Body of pancreas (tissue), 4 donors: ENCODE results near the gene KRTAP10-4. TPM values are rescaled to one million over a fixed set of nuclear protein-coding genes. Genes with fewer than 3 reads are reported as not detected.
"Not testable (repeated sequence)": the region's sequence is repeated elsewhere in the genome, so short reads cannot be mapped to it uniquely, and the experiment has no call there.

ENCODE experiments used
- ATAC-seq: fragments of 150-250 bp; one replicate; pipeline ENCODE4 v1.9.1; 2016
- DNase-seq, 4 donors: peaks; one replicate each; pipeline ENCODE4 v3.0.0-alpha.2; 2019
- H3K27ac ChIP-seq, 4 donors: fragments of 200-600 bp; sonication (generic); 1 replicate in 3 of 4; 2 replicates in 1 of 4; pipeline versions ENCODE4 v1.5.1 to v1.6.1; 2016 to 2019; ENCODE audit warnings: mild to moderate bottlenecking in 1 of 4, mixed read lengths in 1 of 4, moderate library complexity in 1 of 4
- H3K27me3 ChIP-seq, 2 donors: fragments of 200-600 bp; sonication (generic); one replicate each; pipeline ENCODE4 v1.6.0; 2016; ENCODE audit warnings: mild to moderate bottlenecking in 1 of 2
- H3K36me3 ChIP-seq, 2 donors: fragments of 200-600 bp; sonication (generic); replicated peaks in 1 of 2; 2 replicates each; pipeline ENCODE4 v1.5.1; 2016; ENCODE audit warnings: low read depth in 2 of 2; ENCODE audit not compliant: insufficient read depth in 1 of 2
- H3K4me1 ChIP-seq: fragments of 200-600 bp; sonication (generic); one replicate; pipeline ENCODE4 v1.6.0; 2016
- H3K4me3 ChIP-seq, 2 donors: fragments of 200-600 bp; sonication (generic); 1 replicate in 1 of 2; 2 replicates in 1 of 2; pipeline ENCODE4 v1.5.1; 2016 to 2019
- H3K9me3 ChIP-seq, 3 donors: fragments of 200-600 bp; sonication (generic); 1 replicate in 2 of 3; 2 replicates in 1 of 3; pipeline ENCODE4 v1.5.1; 2016
- CTCF ChIP-seq, 7 experiments: fragments of 450-650 bp in 4 of 7; fragments of 200-600 bp in 3 of 7; sonication (generic) in 3 of 7; IDR thresholded peaks; one replicate each; pipeline ENCODE4 v1.5.1; 2016 to 2019; ENCODE audit warnings: antibody characterized with exemption in 7 of 7
- POLR2A ChIP-seq, 3 donors: fragments of 450-650 bp; IDR thresholded peaks; one replicate each; pipeline ENCODE4 v1.6.1; 2016; ENCODE audit warnings: antibody characterized with exemption in 3 of 3, mild to moderate bottlenecking in 2 of 3
- WGBS, 2 donors: methylation state at CpG; one replicate each; pipeline ENCODE4 v1.1.5; 2017; 5-methylcytosine and 5-hydroxymethylcytosine counted together
- intact Hi-C: fragments of 100-400 bp; cut with DNase I; formaldehyde crosslinking; loops from one replicate; pipeline ENCODE4 v1.15.1; 2023
- total RNA-seq, 2 donors: library from RNA; depleted of rRNA; stranded (reverse); fragments of >200 nt; gene quantifications; one replicate each; pipeline ENCODE4 v1.1.0, GENCODE V29; 2016

Gene KRTAP10-4
- total RNA-seq, 2 donors from 2014 or later = not detected

- no peak overlapping the region for H3K4me3 ChIP-seq
- 18 to 21% methylated on average over 14 of the region's 14 CpGs for WGBS, 2 donors
Observed at GRCh38 chr21:44548922-44549321, 24.6 kb upstream of the KRTAP10-4 start.

GRCh38 chr21:44549525-44550211, 23.9 kb upstream of the KRTAP10-4 start:
- DNase-seq (no peak), ATAC-seq (no peak)
- intact Hi-C loops = no loop called here
- Histone ChIP-seq H3K27ac (no peak overlapping the region), H3K4me1 (no peaks in the 10 kb centered on the region), H3K27me3 (peaks cover 0 to 3% of the 10 kb centered on the region in 2 donors), H3K9me3 (peaks cover 0 to 5% (median 0%) of the 10 kb centered on the region in 3 donors), H3K36me3 (no peaks in the 10 kb centered on the region), H3K4me3 (no peak overlapping the region)
- no peak for TF ChIP-seq CTCF (IDR thresholded peaks at IDR 0.05)
- TF ChIP-seq POLR2A (IDR thresholded peaks at IDR 0.05) = no peak
- 54 to 57% methylated on average over 10 to 25 of the region's 25 CpGs for WGBS, 2 donors

More at GRCh38 chr21:44548922-44549321, 24.6 kb upstream of the KRTAP10-4 start:
- Histone ChIP-seq H3K36me3 (no peaks in the 10 kb centered on the region), H3K4me1 (no peaks in the 10 kb centered on the region), H3K9me3 (peaks cover 0 to 5% (median 0%) of the 10 kb centered on the region in 3 donors), H3K27me3 (peaks cover 0 to 3% of the 10 kb centered on the region in 2 donors), H3K27ac (no peak overlapping the region)
- DNase-seq = no peak
- ATAC-seq = no peak
- TF ChIP-seq CTCF (IDR thresholded peaks at IDR 0.05) = no peak
- TF ChIP-seq POLR2A (IDR thresholded peaks at IDR 0.05) = no peak
- intact Hi-C loops = no loop called here

GRCh38 chr21:44550285-44550684, 23.2 kb upstream of the KRTAP10-4 start:
- ATAC-seq, H3K36me3 ChIP-seq, H3K27ac ChIP-seq, H3K4me1 ChIP-seq, H3K4me3 ChIP-seq, intact Hi-C loops, H3K9me3 ChIP-seq, H3K27me3 ChIP-seq, DNase-seq: not testable (repeated sequence)
- WGBS, 2 donors = 36 to 45% methylated on average over 3 to 14 of the region's 17 CpGs

GRCh38 chr21:44550807-44551206, 22.7 kb upstream of the KRTAP10-4 start:
- H3K9me3 ChIP-seq = peaks cover 0 to 5% (median 0%) of the 10 kb centered on the region in 3 donors
- no peak overlapping the region for H3K27ac ChIP-seq
- no peaks in the 10 kb centered on the region for H3K4me1 ChIP-seq
- H3K4me3 ChIP-seq = no peak overlapping the region
- no peaks in the 10 kb centered on the region for H3K36me3 ChIP-seq
- intact Hi-C loops = no loop called here
- no peak for ATAC-seq
- DNase-seq = no peak
- TF ChIP-seq POLR2A (IDR thresholded peaks at IDR 0.05) = no peak
- TF ChIP-seq CTCF (IDR thresholded peaks at IDR 0.05) = no peak
- WGBS, 2 donors = 47 to 50% methylated on average over 4 to 10 of the region's 10 CpGs
- peaks cover 0 to 3% of the 10 kb centered on the region in 2 donors for H3K27me3 ChIP-seq

GRCh38 chr21:44551340-44551961, 22.1 kb upstream of the KRTAP10-4 start, which contains the start of gene KRTAP10-2:
TSS of gene KRTAP10-2 (minus strand) at chr21:44551505. CDS start at chr21:44551458, 47 bp downstream.
- 44 to 46% methylated on average over 10 to 15 of the region's 17 CpGs for WGBS, 2 donors

More at GRCh38 chr21:44551340-44551961, 22.1 kb upstream of the KRTAP10-4 start, which contains the start of gene KRTAP10-2:
- peaks cover 0 to 3% of the 10 kb centered on the region in 2 donors for H3K27me3 ChIP-seq
- no peak for ATAC-seq
- H3K4me1 ChIP-seq = no peaks in the 10 kb centered on the region
- no peak for DNase-seq
- no peaks in the 10 kb centered on the region for H3K36me3 ChIP-seq
- H3K9me3 ChIP-seq = peaks cover 0 to 4% (median 0%) of the 10 kb centered on the region in 3 donors
- intact Hi-C loops = no loop called here
- no peak within 1 kb of the TSS for H3K4me3 ChIP-seq
- H3K27ac ChIP-seq = no peak within 1 kb of the TSS
- TF ChIP-seq CTCF (IDR thresholded peaks at IDR 0.05) (no peak), POLR2A (IDR thresholded peaks at IDR 0.05) (no peak)
